Fibroblast of skin of left quadriceps (primary cell): ENCODE data around the gene PNPLA7.
A peak's percentile ranks its signal among the peaks of the same experiment; 100 is the strongest.

Source experiments
- DNase-seq, 2 experiments: peaks; one replicate each; pipeline ENCODE4 v3.0.0-alpha.2; 2013; ENCODE audit warnings: low read depth in 2 of 2

Gene PNPLA7

GRCh38 chr9:137462396-137462985 lies 87.7 kb downstream of the PNPLA7 start:
- no peak for DNase-seq

DNA sequence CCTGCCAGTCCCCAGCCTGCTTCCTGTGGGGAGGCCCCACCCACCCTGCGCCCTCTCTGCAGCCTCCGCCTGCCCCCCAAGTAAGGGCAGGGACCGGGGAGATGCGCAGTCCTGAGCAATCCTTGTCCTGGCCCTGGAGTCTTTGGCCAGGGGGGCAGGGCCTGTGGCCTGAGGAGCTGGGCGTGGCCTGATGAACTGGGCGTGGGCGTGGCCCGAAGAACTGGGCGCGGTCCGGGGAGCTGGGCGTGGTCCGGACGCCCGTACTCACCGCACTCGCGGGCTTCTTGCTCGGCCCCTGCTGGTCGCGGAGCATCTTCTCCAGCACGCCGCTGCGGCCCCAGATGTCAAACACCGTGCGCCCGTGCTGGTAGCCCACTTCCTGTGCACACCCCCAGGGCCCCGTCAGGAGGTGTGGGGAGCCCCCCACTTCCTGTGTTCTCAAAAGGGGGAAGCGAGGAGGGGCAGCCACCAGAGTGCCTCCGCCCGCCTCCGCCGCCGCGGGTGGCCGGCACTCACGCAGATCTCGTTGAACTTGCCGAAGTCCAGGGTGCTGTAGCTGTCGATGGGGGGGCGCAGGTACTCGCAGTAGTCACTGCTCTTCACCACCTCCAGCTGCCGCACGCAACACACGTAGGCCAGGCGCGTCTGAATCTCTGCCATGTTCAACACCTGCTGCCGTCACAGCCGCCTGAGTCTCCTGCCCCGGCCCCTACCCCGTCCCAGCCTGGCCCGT lies 88.4 kb downstream of the PNPLA7 start:
- no peak for DNase-seq

- no peak for DNase-seq
These were observed 88.9 kb downstream of the PNPLA7 start for GRCh38 chr9:137461316-137461662.

GRCh38 chr9:137460363-137461315 lies 89.6 kb downstream of the PNPLA7 start:
- DNase-seq = no peak

- DNase-seq = no peak
These were observed 90.4 kb downstream of the PNPLA7 start for GRCh38 chr9:137459601-137460362.

- DNase-seq = peak; percentile 78 to 81
These were observed 91.0 kb downstream of the PNPLA7 start, which contains the start of gene NSMF for GRCh38 chr9:137459152-137459600. NSMF (minus strand) TSS chr9:137459334; CDS start chr9:137459102, 232 bp downstream.

DNA sequence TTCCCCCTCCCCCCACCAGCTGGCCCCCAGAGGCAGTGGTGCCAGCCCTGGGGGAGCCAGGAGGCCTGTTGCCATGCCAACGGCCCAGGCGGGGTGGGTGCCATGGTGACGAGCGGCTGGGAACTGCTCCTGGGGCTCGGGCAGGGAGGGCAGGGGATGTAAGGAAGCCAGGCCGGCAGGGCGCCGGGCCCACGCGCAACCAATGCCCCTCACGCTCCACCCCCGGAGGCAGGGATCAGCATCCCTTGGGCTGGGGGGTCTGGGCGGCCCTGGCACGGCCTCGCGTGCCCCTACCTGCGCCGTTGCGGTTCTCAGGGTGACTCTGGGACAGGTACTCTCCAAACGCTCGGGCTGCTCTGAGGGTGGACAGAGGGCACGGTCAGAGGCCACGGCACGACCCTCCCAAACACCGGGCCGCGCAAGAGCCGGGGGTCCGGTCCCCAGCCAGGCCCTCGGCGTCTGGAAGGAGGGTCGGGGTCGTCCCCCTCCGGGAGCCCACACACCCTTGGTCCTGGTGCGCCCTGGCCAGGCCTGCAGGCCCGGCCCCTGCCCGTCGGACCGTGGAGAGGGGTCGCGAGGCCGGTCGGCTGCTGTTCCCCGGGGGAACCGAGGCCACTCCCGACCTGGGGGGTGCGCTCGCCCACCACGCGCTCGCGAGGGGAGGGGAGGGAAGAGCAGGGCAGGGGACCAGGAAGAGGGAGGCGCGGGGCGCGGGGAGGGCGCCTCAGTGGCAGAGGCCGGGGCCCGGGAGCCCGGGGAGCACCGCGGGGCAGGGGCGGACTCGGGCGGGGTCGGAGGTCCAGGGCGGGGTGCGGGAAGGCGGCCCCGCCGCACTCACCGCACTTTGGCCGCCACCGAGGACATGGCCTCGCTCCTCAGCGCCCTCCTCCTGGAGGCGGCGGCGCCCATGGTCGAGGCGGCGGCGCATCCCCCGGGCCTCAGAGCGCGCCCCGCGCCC lies 91.7 kb downstream of the PNPLA7 start:
- DNase-seq = no peak

GRCh38 chr9:137457406-137458193 lies 92.6 kb downstream of the PNPLA7 start:
- DNase-seq = no peak

DNA sequence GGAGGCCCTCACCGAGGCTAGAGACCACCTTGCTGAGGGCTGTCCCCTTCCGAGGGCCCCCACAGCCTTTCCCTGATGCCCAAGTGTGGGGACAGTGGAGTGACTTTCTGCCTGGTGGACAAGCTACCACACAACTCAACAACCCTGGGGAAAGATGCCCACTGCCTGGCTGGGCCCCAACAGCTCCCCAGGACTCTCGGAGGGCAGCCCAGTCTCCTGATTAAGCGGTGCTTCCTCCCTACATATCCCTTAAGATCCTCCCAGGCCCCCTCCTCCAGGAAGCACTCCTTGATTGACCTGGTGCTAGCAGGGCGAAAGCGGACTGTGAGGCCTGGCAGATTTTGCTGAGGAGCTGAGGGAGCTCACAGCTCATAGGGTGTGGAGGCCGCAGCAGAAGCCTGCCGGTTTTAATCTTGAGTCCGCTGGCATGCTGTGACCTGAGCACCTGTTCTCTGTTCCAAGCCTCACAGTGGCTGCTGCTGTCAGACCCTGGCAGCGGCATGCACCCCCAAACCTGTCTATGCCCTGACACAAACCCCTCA lies 93.3 kb downstream of the PNPLA7 start:
- DNase-seq = no peak

DNA sequence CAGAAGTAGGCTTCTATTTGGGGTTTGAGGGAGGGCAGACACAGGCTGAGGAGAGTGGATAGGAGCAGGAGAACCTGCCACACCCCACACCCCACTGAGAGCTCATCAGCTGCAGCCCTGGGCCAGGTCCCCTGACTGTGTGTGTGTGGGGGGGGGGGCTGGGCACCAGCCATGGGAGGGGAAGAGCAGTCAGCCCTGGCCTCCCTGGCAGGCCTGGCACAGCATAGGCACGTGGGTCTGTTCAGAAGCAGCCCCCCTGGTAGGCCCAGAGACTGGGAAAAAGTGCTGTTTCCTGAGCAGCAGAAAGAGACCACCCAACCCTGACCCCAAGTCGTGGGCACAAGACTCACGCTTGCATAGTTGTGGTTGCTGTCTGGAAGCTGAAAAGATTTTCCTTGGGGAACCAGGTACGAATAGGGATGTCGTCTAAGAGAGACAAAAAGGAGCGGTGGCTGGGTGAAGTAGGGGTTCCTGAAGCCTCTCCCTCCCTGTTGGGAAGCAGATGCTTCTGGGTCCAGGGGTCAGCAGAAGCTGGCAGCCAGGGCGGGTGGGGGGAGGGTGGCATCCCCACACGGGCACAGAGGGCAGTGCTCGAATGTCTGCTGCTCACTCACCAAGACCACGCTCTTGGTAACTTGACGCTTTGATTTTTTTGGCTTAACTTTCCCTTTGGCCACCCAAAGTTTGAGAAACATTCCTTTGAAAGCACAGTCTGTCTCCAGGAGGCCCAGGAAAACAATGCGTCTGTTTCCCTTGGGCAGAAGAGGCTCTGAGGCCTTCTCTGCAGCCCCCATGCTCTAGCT lies 93.9 kb downstream of the PNPLA7 start:
- no peak for DNase-seq

- no peak for DNase-seq
These were observed 94.7 kb downstream of the PNPLA7 start for GRCh38 chr9:137455359-137455991.

DNA sequence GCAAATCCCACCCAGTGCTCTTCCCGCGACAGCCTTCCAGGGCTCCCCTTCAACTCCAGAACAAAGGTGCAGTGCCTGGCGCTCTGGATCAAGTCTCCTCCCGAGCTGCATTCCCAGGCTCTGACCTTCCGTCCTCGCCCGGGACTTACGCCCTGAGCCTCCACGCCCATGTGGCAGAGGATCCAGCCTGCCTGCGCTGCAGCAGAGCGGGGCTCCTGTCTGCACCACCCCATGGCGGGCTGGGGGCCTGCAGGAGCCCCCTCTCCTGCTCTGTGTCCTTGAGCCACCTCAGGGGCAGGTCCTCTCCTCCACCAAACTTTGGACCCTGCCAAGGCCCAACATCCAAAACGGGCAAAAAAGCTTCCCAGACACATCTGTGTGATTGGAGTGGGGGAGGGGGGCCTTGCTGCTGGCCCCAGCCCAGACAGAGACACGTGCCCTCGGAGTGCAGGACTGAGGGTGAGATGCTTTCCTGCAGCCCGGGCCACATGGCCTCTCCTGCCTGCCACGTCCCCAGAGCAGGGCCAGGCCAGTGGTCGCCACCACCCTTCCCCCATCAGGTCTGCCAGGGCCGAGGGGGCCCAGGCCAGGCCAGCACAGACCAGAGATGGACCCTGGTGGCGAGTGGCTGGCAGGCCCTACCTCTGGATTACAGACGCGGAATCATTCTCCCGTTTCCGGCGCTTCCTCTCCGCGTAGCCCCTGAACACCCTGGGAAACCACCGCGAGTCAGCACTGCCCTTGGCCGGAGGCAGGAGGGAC lies 95.4 kb downstream of the PNPLA7 start:
- no peak for DNase-seq

DNA sequence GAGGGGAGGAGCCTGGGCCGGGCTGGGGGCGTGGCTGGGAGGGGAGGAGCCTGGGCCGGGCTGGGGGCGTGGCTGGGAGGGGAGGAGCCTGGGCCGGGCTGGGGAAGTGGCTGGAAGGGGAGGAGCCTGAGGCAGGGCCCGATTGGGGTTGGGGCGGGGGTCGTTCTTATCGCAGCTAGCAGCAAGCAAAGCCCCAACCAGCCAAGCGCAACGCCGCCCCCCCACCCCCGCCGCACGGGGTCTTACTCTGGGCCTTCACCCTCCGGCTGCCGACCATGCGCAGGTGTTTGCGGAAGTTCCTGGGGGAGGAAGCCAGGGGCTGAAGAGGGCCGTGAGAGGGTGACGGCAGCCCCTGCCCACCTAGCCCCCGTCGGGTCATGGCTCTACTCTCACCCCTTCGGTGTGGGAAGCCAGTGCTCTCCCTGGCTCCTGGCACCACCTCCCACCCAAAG lies 96.0 kb downstream of the PNPLA7 start:
- DNase-seq = no peak

GRCh38 chr9:137453643-137454081 lies 96.5 kb downstream of the PNPLA7 start:
- DNase-seq = peak; percentile 63 to 68

DNA sequence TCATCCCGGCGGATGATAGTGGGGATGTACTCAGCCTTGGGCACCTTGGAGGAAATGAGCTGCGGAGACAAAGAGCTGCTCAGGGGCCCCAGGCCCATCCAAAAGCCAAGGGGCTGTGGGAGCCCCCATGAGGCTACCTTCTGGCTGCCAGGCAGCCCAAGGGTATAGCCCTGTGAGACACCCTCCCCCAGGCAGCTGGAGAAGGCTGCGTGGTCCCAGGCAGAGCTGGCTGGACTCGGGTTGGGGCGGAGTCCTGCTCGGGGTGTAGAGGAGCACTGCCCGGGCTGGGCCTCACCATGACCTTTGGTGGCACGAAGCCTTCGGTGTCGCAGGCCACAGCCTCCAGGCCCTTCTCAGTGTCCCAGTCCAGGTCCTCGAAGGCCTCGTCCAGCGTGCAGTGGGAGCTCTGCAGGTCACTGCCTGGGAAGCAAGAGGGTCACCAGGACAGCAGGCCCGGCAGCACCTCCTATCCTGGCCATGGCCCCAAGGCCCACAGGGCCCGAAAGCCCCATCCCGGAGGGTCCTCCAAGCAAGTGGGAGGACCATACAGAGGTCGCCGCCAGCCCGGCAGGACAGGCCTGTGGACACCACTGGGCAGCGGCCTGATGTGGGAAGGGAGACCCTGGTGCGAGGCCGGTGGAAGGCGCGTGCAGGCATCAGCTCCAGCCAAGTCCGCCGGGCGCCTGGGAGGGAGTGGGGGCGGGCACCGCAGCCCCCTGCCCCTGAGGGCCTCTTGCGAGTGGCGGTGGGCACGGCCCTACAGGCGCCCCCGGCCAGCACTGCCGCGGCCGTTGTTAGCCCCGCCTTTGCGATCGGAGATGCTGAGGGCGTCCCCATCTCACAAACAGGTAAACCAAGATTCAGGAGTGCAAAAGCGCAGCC lies 97.2 kb downstream of the PNPLA7 start:
- DNase-seq = no peak
